Neural progenitor cell (in vitro differentiated cells): ENCODE data around the gene DNAH14. TPM values are rescaled to one million over a fixed set of nuclear protein-coding genes. Genes with fewer than 3 reads are reported as not detected.
"Not testable (repeated sequence)": the region's sequence is repeated elsewhere in the genome, so short reads cannot be mapped to it uniquely, and the experiment has no call there.

Source experiments
- DNase-seq: peaks from one replicate; pipeline ENCODE4 v3.0.0-alpha.2; 2016; ENCODE audit warnings: low spot score
- H2AFZ ChIP-seq: fragments of 200-600 bp; sonication (generic); replicated peaks from 2 replicates; pipeline ENCODE4 v1.6.1; 2016; ENCODE audit warnings: antibody characterized with exemption
- H3F3A ChIP-seq: fragments of 200-600 bp; sonication (generic); 2 replicates; pipeline ENCODE4 v1.6.1; 2016; ENCODE audit warnings: antibody characterized with exemption, low read depth
- H3K27ac ChIP-seq: fragments of 200-600 bp; sonication (generic); 2 replicates; pipeline ENCODE4 v1.5.1; 2016; ENCODE audit warnings: mild to moderate bottlenecking
- H3K27me3 ChIP-seq: fragments of 200-600 bp; sonication (generic); 2 replicates; pipeline ENCODE4 v1.6.1; 2016; ENCODE audit warnings: mild to moderate bottlenecking, moderate library complexity
- H3K36me3 ChIP-seq: fragments of 200-600 bp; sonication (generic); 2 replicates; pipeline ENCODE4 v1.5.1; 2016
- H3K4me1 ChIP-seq: fragments of 200-600 bp; sonication (generic); 2 replicates; pipeline ENCODE4 v1.6.1; 2016; ENCODE audit warnings: mixed run types
- H3K4me2 ChIP-seq: fragments of 200-600 bp; sonication (generic); 2 replicates; pipeline ENCODE4 v1.6.1; 2016
- H3K4me3 ChIP-seq: fragments of 200-600 bp; sonication (generic); 2 replicates; pipeline ENCODE4 v1.5.1; 2016
- H3K79me2 ChIP-seq: fragments of 200-600 bp; sonication (generic); 2 replicates; pipeline ENCODE4 v1.6.1; 2016; ENCODE audit warnings: low read depth
- H3K9ac ChIP-seq: fragments of 200-600 bp; sonication (generic); 2 replicates; pipeline ENCODE4 v1.6.1; 2016
- H3K9me3 ChIP-seq: fragments of 200-600 bp; sonication (generic); 2 replicates; pipeline ENCODE4 v1.5.1; 2016; ENCODE audit warnings: low read depth
- H4K20me1 ChIP-seq: fragments of 200-600 bp; sonication (generic); 2 replicates; pipeline ENCODE4 v1.6.1; 2016; ENCODE audit warnings: low read depth
- H3K27ac Mint-ChIP-seq: 3 replicates; pipeline ENCODE4 v1.8.0; 2021; ENCODE audit warnings: mixed read lengths
- H3K27me3 Mint-ChIP-seq: 2 replicates; pipeline ENCODE4 v1.8.0; 2022; ENCODE audit warnings: low read depth, mild to moderate bottlenecking, inconsistent platforms, moderate library complexity, mixed read lengths; ENCODE audit not compliant: insufficient read depth
- H3K36me3 Mint-ChIP-seq: 3 replicates; pipeline ENCODE4 v1.8.0; 2021; ENCODE audit warnings: mixed read lengths
- H3K4me1 Mint-ChIP-seq: 3 replicates; pipeline ENCODE4 v1.8.0; 2021; ENCODE audit warnings: mixed read lengths
- H3K4me3 Mint-ChIP-seq: 3 replicates; pipeline ENCODE4 v1.8.0; 2021; ENCODE audit warnings: mild to moderate bottlenecking, moderate library complexity, mixed read lengths
- H3K9me3 Mint-ChIP-seq: 3 replicates; pipeline ENCODE4 v1.8.0; 2020; ENCODE audit warnings: mixed read lengths
- CTCF ChIP-seq: fragments of 200-600 bp; sonication (generic); IDR thresholded peaks from 2 replicates; pipeline ENCODE4 v1.5.1; 2017; ENCODE audit warnings: antibody characterized with exemption, mild to moderate bottlenecking
- EZH2 ChIP-seq: fragments of 200-600 bp; sonication (generic); IDR thresholded peaks from 2 replicates; pipeline ENCODE4 v1.6.1; 2017; ENCODE audit warnings: antibody characterized with exemption, mild to moderate bottlenecking, moderate library complexity
- EZH2phosphoT487 ChIP-seq: fragments of 200-600 bp; sonication (generic); IDR thresholded peaks from 2 replicates; pipeline ENCODE4 v1.6.1; 2017; ENCODE audit warnings: antibody characterized with exemption
- total RNA-seq: library from RNA; depleted of rRNA; stranded (reverse); fragments of >200 nt; gene quantifications from 2 replicates; pipeline ENCODE4 v1.2.3, GENCODE V29; 2015; ENCODE audit warnings: low replicate concordance

DNAH14 gene
- total RNA-seq, 1 donor from 2014 or later, result 118 TPM

- no peaks in the 10 kb centered on the region for H3F3A ChIP-seq
- Mint-ChIP-seq H3K36me3 (no peaks in the 10 kb centered on the region), H3K9me3 (peaks cover 5% of the 10 kb centered on the region), H3K4me3 (no peak overlapping the region), H3K27ac (no peak overlapping the region), H3K27me3 (no peaks in the 10 kb centered on the region), H3K4me1 (no peaks in the 10 kb centered on the region)
- H3K27me3 ChIP-seq, result no peaks in the 10 kb centered on the region
- H3K4me1 ChIP-seq, result no peaks in the 10 kb centered on the region
- no peaks in the 10 kb centered on the region for H4K20me1 ChIP-seq
- TF ChIP-seq EZH2phosphoT487, result no peak
- TF ChIP-seq EZH2, result no peak
- TF ChIP-seq CTCF, result no peak
- DNase-seq, result no peak
- no peaks in the 10 kb centered on the region for H3K36me3 ChIP-seq
- no peak overlapping the region for H3K27ac ChIP-seq
- H3K4me2 ChIP-seq, result no peak overlapping the region
- no peaks in the 10 kb centered on the region for H3K79me2 ChIP-seq
- H3K9ac ChIP-seq, result no peak overlapping the region
- H2AFZ ChIP-seq, result no peak overlapping the region
- H3K4me3 ChIP-seq, result no peak overlapping the region
- no peaks in the 10 kb centered on the region for H3K9me3 ChIP-seq
Measured at GRCh38 chr1:225319871-225320270, 390.4 kb downstream of the DNAH14 start.

GRCh38 chr1:225321784-225322183 is 392.3 kb downstream of the DNAH14 start:
- Histone ChIP-seq H3K4me1 (no peaks in the 10 kb centered on the region), H3K79me2 (no peaks in the 10 kb centered on the region), H3K9me3 (no peaks in the 10 kb centered on the region), H3K4me3 (no peak overlapping the region), H3K27ac (no peak overlapping the region), H2AFZ (no peak overlapping the region), H3F3A (no peaks in the 10 kb centered on the region), H3K36me3 (no peaks in the 10 kb centered on the region), H3K4me2 (no peak overlapping the region), H3K9ac (no peak overlapping the region), H3K27me3 (no peaks in the 10 kb centered on the region), H4K20me1 (no peaks in the 10 kb centered on the region)
- H3K9me3 Mint-ChIP-seq, result no peaks in the 10 kb centered on the region
- TF ChIP-seq CTCF, result no peak
- no peak for TF ChIP-seq EZH2phosphoT487
- H3K36me3 Mint-ChIP-seq, result no peaks in the 10 kb centered on the region
- H3K27me3 Mint-ChIP-seq, result peaks cover 3% of the 10 kb centered on the region
- H3K4me1 Mint-ChIP-seq, result no peaks in the 10 kb centered on the region
- no peak for DNase-seq
- no peak overlapping the region for H3K4me3 Mint-ChIP-seq
- H3K27ac Mint-ChIP-seq, result no peak overlapping the region

DNA sequence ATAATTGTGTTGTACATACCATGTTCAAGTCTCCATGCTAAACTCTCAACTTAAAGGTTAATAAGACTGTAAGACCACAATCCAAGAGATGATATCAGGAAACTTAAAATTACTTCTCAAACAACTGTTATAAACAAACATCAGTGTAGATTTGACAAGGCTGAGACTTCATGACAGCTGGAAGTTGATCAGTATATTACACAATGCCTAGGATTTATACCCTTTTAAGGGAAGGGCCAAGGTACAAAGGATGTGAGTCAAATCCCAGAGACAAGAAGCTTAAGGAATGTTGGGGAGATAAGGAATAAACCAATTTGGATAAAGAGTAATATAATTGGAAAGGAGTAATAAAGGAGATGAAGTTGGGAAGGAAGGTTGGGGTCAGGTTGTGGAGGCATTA is 399.6 kb downstream of the DNAH14 start:
- no peak overlapping the region for H3K4me3 Mint-ChIP-seq
- no peak overlapping the region for H3K9ac ChIP-seq
- H3K36me3 Mint-ChIP-seq, result no peaks in the 10 kb centered on the region
- TF ChIP-seq CTCF (no peak), EZH2 (no peak), EZH2phosphoT487 (no peak)
- H3K27me3 Mint-ChIP-seq, result peaks cover 3% of the 10 kb centered on the region
- no peak overlapping the region for H3K4me3 ChIP-seq
- H3K27ac ChIP-seq, result no peak overlapping the region
- no peak for DNase-seq
- no peaks in the 10 kb centered on the region for H4K20me1 ChIP-seq
- no peaks in the 10 kb centered on the region for H3K27me3 ChIP-seq
- no peak overlapping the region for H3K27ac Mint-ChIP-seq
- no peaks in the 10 kb centered on the region for H3K4me1 ChIP-seq
- no peaks in the 10 kb centered on the region for H3K79me2 ChIP-seq
- no peaks in the 10 kb centered on the region for H3K4me1 Mint-ChIP-seq
- no peaks in the 10 kb centered on the region for H3K36me3 ChIP-seq
- H3F3A ChIP-seq, result no peaks in the 10 kb centered on the region
- no peak overlapping the region for H3K4me2 ChIP-seq
- no peak overlapping the region for H2AFZ ChIP-seq
- no peaks in the 10 kb centered on the region for H3K9me3 ChIP-seq
- H3K9me3 Mint-ChIP-seq, result no peaks in the 10 kb centered on the region

GRCh38 chr1:225329996-225330395 is 400.5 kb downstream of the DNAH14 start:
- not testable (repeated sequence) for H3K4me1 ChIP-seq, H3K9ac ChIP-seq, H3K4me1 Mint-ChIP-seq, H4K20me1 ChIP-seq, H3F3A ChIP-seq, H3K9me3 ChIP-seq, H3K27ac Mint-ChIP-seq, DNase-seq, H3K27me3 ChIP-seq, H3K79me2 ChIP-seq, H3K4me3 ChIP-seq, H3K36me3 ChIP-seq, H3K27ac ChIP-seq, H3K4me2 ChIP-seq, H3K27me3 Mint-ChIP-seq, H3K4me3 Mint-ChIP-seq, H3K36me3 Mint-ChIP-seq, H3K9me3 Mint-ChIP-seq, H2AFZ ChIP-seq
